ENCODE data around the gene AFDN.

DNA sequence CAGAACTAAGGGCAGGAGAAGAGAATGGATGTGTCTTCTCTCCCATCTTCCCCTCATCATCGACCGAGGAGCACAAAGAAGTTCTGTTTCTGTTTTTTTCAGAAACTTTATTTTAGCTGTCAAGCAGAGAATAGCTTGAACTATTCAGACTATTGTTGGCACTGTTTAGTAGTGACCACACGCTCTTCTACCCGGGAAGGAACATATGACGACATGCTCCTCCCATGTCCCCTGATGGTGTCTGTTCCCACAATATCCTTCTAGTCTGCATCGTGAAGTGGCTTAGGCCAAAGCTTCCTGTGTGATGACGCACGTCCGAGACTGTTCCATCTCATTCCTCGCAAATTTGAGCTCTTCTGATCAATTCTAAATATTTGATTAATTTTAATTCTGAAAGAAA lies 143.5 kb downstream of the AFDN start:
- TF ChIP-seq, protein P1, sequence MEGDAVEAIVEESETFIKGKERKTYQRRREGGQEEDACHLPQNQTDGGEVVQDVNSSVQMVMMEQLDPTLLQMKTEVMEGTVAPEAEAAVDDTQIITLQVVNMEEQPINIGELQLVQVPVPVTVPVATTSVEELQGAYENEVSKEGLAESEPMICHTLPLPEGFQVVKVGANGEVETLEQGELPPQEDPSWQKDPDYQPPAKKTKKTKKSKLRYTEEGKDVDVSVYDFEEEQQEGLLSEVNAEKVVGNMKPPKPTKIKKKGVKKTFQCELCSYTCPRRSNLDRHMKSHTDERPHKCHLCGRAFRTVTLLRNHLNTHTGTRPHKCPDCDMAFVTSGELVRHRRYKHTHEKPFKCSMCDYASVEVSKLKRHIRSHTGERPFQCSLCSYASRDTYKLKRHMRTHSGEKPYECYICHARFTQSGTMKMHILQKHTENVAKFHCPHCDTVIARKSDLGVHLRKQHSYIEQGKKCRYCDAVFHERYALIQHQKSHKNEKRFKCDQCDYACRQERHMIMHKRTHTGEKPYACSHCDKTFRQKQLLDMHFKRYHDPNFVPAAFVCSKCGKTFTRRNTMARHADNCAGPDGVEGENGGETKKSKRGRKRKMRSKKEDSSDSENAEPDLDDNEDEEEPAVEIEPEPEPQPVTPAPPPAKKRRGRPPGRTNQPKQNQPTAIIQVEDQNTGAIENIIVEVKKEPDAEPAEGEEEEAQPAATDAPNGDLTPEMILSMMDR (conservative IDR thresholded peaks at IDR 0.05 in 1 of 2, IDR thresholded peaks at IDR 0.05 in 1 of 2; ENCODE audit: low read depth in 1 of 2, low read length in 2 of 2), result no peak
- TF ChIP-seq EZH2 (IDR thresholded peaks at IDR 0.05; ENCODE audit: low read length, missing control alignments), result no peak
